ENCODE results near the gene CHI3L2. TPM values are rescaled to one million over a fixed set of nuclear protein-coding genes. Genes with fewer than 3 reads are reported as not detected.

The CHI3L2 gene
- polyA plus RNA-seq, 2 donors: 0.28 to 0.49 TPM

DNA sequence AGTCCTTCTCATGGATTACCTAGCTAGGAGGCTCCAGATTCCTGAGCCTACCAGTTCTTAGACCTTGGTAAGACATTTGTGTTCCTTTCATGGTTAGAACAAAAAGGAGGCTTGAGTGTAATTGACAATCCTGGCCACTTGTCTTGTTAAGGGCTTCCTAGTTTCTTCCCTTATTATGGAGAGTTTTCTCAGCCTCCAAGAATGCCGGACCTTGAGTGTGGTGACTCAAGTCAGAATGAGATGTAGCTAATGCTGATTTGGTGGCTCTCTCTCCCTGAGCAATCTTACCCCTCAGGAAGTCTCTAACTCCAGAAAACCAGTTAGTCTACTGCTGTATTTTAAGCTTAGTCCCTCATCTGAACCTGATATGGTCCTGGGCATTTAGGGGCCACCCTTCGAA lies 14.3 kb downstream of the CHI3L2 start:
- Histone ChIP-seq H3K9me3 (ENCODE audit: control insufficient read depth in 2 of 2, insufficient read depth in 1 of 2, low read depth in 1 of 2, low read length in 1 of 2) (no peaks in the 10 kb centered on the region), H3K4me3 (ENCODE audit: low read depth in 1 of 2, low read length in 2 of 2) (no peak overlapping the region), H3K27me3 (ENCODE audit: control insufficient read depth in 1 of 2, insufficient read depth in 2 of 2, low read length in 2 of 2) (no peaks in the 10 kb centered on the region), H3K36me3 (ENCODE audit: control insufficient read depth in 2 of 2, insufficient read depth in 2 of 2, low read length in 1 of 2) (no peaks in the 10 kb centered on the region), H3K4me1 (ENCODE audit: control insufficient read depth in 2 of 2, insufficient read depth in 2 of 2, low read length in 1 of 2) (no peaks in the 10 kb centered on the region), H3K27ac (ENCODE audit: low read depth in 2 of 2, low read length in 1 of 2) (no peak overlapping the region)
- WGBS, 2 donors: 92% methylated on average over 2 of the region's 2 CpGs

DNA sequence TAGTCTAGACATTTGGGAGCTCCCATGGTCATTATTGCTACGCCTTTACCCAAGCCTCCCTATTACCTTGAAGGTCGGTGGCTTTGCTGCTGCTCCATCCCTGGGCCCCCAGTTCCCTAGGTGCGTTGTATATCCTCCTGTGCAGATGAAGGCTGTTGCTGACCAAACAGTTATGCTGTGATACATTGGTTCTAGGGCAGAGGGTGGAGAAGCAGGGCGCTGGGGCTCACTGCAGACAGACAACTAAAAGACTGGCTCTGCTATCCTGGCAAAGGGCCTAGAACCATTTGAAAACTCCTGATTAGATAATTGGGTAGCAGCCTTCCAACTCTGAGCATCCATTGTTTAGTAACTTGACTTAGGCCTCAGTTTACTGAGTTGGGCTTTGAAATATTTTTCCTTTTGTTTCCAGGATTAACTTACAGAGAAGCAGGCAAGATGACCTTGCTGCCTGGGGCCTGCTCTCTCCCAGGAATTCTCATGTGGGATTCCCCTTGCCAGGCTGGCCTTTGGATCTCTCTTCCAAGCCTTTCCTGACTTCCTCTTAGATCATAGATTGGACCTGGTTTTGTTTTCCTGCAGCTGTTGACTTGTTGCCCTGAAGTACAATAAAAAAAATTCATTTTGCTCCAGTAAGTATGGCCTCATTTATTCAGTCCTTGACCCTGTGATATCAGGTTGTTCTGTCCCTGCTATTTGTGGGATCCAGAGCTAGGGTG lies 15.5 kb downstream of the CHI3L2 start:
- Histone ChIP-seq H3K27me3 (ENCODE audit: control insufficient read depth in 1 of 2, insufficient read depth in 2 of 2, low read length in 2 of 2) (no peaks in the 10 kb centered on the region), H3K36me3 (ENCODE audit: control insufficient read depth in 2 of 2, insufficient read depth in 2 of 2, low read length in 1 of 2) (no peaks in the 10 kb centered on the region), H3K9me3 (ENCODE audit: control insufficient read depth in 2 of 2, insufficient read depth in 1 of 2, low read depth in 1 of 2, low read length in 1 of 2) (no peaks in the 10 kb centered on the region), H3K4me3 (ENCODE audit: low read depth in 1 of 2, low read length in 2 of 2) (no peak overlapping the region), H3K4me1 (ENCODE audit: control insufficient read depth in 2 of 2, insufficient read depth in 2 of 2, low read length in 1 of 2) (no peaks in the 10 kb centered on the region), H3K27ac (ENCODE audit: low read depth in 2 of 2, low read length in 1 of 2) (no peak overlapping the region)
- WGBS, 2 donors: 48 to 66% methylated on average over 4 of the region's 4 CpGs

DNA sequence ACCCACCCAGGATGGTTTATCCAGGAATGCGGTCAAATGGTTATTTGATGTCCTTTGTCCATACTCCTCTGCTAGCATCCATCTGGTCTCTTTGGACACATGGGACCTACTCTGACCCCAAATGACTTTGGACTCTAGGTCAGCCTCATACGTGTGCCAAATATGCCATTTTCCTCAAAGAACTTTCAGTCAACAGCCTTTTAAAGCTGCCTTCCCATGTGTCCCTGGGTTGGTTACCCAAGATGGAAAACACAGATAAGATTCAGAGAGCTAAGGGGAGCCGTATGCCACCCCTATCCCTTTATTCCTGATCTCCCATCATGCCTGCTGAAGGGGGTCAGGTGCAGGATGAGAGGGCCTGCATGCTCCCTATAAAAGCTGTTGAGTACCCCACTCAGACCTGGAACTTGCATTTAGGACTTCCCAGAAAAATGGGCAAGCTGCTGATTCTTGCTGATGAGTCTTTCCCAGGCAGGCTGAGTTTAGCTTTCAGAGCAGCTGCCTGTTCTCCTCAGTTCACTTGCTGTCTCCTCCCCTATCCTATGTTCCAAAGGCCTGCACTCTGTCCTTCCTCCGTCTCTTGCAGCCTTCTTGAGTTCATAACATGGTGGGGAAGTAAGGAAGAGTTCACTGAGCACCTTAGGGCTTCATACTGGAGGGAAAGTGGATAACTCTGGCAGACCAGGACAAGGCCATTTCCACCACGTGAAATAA lies 19.8 kb downstream of the CHI3L2 start:
- Histone ChIP-seq H3K4me1 (ENCODE audit: control insufficient read depth in 2 of 2, insufficient read depth in 2 of 2, low read length in 1 of 2) (no peaks in the 10 kb centered on the region), H3K4me3 (ENCODE audit: low read depth in 1 of 2, low read length in 2 of 2) (no peak overlapping the region), H3K9me3 (ENCODE audit: control insufficient read depth in 2 of 2, insufficient read depth in 1 of 2, low read depth in 1 of 2, low read length in 1 of 2) (no peaks in the 10 kb centered on the region), H3K27ac (ENCODE audit: low read depth in 2 of 2, low read length in 1 of 2) (no peak overlapping the region), H3K36me3 (ENCODE audit: control insufficient read depth in 2 of 2, insufficient read depth in 2 of 2, low read length in 1 of 2) (no peaks in the 10 kb centered on the region), H3K27me3 (ENCODE audit: control insufficient read depth in 1 of 2, insufficient read depth in 2 of 2, low read length in 2 of 2) (no peaks in the 10 kb centered on the region)
- WGBS, 2 donors: 75 to 86% methylated on average over 5 of the region's 5 CpGs

DNA sequence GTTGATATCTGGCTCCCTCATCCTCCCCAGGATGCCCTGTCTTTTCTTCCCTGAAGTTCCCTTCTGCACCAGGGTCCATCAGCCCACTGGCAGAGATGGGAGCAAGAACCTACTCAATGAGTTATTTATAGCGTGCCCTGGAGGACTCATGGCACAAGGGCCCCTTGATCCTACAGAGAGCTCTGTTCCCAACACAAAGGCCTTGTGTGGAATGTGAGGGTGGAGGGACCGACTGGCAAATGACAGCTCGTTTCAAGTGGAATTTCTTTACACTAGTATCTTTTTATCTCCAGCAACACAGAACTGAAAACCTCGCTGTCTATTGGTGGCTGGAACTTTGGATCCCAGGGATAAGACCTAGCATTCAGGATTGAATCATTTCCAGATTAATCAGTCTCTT lies 22.4 kb downstream of the CHI3L2 start:
- Histone ChIP-seq H3K27ac (ENCODE audit: low read depth in 2 of 2, low read length in 1 of 2) (no peak overlapping the region), H3K4me3 (ENCODE audit: low read depth in 1 of 2, low read length in 2 of 2) (no peak overlapping the region), H3K27me3 (ENCODE audit: control insufficient read depth in 1 of 2, insufficient read depth in 2 of 2, low read length in 2 of 2) (no peaks in the 10 kb centered on the region), H3K36me3 (ENCODE audit: control insufficient read depth in 2 of 2, insufficient read depth in 2 of 2, low read length in 1 of 2) (no peaks in the 10 kb centered on the region), H3K9me3 (ENCODE audit: control insufficient read depth in 2 of 2, insufficient read depth in 1 of 2, low read depth in 1 of 2, low read length in 1 of 2) (no peaks in the 10 kb centered on the region), H3K4me1 (ENCODE audit: control insufficient read depth in 2 of 2, insufficient read depth in 2 of 2, low read length in 1 of 2) (no peaks in the 10 kb centered on the region)
- 63 to 68% methylated on average over 4 of the region's 4 CpGs for WGBS, 2 donors

DNA sequence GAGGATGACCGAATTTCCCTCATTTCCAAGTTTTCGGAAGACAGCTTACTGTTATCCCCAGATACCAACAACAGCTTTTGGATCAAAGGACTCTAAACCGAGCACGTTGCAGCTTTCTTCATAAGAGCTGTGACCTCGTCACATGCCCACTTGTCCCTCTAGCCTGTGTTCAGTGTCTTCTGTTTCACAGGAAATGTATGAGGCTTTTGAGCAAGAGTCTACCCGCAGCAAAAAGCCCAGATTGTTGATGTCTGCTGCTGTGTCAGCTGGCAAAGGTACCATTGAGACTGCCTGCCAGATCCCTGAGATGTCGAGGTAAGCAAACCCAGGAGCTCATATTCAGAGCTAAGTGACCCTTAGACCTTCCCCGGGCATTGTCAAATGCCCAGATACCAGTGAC lies 24.1 kb downstream of the CHI3L2 start:
- Histone ChIP-seq H3K27me3 (ENCODE audit: control insufficient read depth in 1 of 2, insufficient read depth in 2 of 2, low read length in 2 of 2) (no peaks in the 10 kb centered on the region), H3K4me3 (ENCODE audit: low read depth in 1 of 2, low read length in 2 of 2) (no peak overlapping the region), H3K9me3 (ENCODE audit: control insufficient read depth in 2 of 2, insufficient read depth in 1 of 2, low read depth in 1 of 2, low read length in 1 of 2) (no peaks in the 10 kb centered on the region), H3K36me3 (ENCODE audit: control insufficient read depth in 2 of 2, insufficient read depth in 2 of 2, low read length in 1 of 2) (no peaks in the 10 kb centered on the region), H3K4me1 (ENCODE audit: control insufficient read depth in 2 of 2, insufficient read depth in 2 of 2, low read length in 1 of 2) (no peaks in the 10 kb centered on the region), H3K27ac (ENCODE audit: low read depth in 2 of 2, low read length in 1 of 2) (no peak overlapping the region)
- 77 to 80% methylated on average over 8 of the region's 8 CpGs for WGBS, 2 donors

DNA sequence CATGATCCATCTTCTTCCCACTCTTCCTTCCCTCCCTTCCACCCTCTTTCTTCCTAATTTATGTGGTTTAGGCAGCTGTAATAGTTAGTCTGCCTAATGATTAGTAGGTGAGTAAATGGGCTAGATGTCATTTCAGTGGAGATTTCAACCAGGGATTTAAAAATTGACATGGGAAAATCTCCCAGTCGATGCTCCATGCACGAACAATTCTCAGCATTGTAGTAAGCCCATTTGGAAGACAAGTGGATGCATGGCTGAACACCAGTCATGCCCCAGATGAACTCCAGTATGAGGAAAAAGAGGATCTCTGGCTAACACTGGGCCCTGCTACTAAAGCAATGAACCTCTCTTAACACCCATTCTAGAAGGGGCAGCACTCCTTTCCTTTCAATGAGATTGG lies 25.3 kb downstream of the CHI3L2 start:
- Histone ChIP-seq H3K9me3 (ENCODE audit: control insufficient read depth in 2 of 2, insufficient read depth in 1 of 2, low read depth in 1 of 2, low read length in 1 of 2) (peaks cover 0 to under 1% of the 10 kb centered on the region in 2 donors), H3K4me1 (ENCODE audit: control insufficient read depth in 2 of 2, insufficient read depth in 2 of 2, low read length in 1 of 2) (no peaks in the 10 kb centered on the region), H3K4me3 (ENCODE audit: low read depth in 1 of 2, low read length in 2 of 2) (no peak overlapping the region), H3K36me3 (ENCODE audit: control insufficient read depth in 2 of 2, insufficient read depth in 2 of 2, low read length in 1 of 2) (no peaks in the 10 kb centered on the region), H3K27me3 (ENCODE audit: control insufficient read depth in 1 of 2, insufficient read depth in 2 of 2, low read length in 2 of 2) (no peaks in the 10 kb centered on the region), H3K27ac (ENCODE audit: low read depth in 2 of 2, low read length in 1 of 2) (no peak overlapping the region)
- WGBS, 2 donors: 87 to 91% methylated on average over 2 of the region's 2 CpGs

DNA sequence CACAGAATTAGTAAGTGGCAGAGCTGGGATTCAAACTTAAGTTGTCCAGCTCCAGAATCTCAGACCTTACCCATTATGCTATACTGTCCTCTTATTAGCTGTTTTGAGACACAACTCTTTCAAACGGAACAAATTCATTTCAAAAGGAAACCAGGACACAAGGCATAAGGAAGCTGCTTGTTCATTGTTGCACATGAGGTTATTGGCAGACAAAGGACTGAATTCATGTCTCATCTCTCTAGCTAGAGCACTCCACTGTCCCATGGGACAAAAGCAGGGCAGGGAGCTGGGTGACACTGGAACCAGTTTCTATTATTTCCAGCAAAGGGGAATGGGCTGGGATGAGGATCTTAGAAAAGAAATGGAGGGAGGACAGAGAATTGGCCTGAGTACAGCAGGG lies 26.4 kb downstream of the CHI3L2 start:
- Histone ChIP-seq H3K4me1 (ENCODE audit: control insufficient read depth in 2 of 2, insufficient read depth in 2 of 2, low read length in 1 of 2) (no peaks in the 10 kb centered on the region), H3K9me3 (ENCODE audit: control insufficient read depth in 2 of 2, insufficient read depth in 1 of 2, low read depth in 1 of 2, low read length in 1 of 2) (peaks cover 0 to 2% of the 10 kb centered on the region in 2 donors), H3K27me3 (ENCODE audit: control insufficient read depth in 1 of 2, insufficient read depth in 2 of 2, low read length in 2 of 2) (no peaks in the 10 kb centered on the region), H3K4me3 (ENCODE audit: low read depth in 1 of 2, low read length in 2 of 2) (no peak overlapping the region), H3K36me3 (ENCODE audit: control insufficient read depth in 2 of 2, insufficient read depth in 2 of 2, low read length in 1 of 2) (no peaks in the 10 kb centered on the region), H3K27ac (ENCODE audit: low read depth in 2 of 2, low read length in 1 of 2) (no peak overlapping the region)
- 65 to 72% methylated on average over 1 of the region's 1 CpG for WGBS, 2 donors

DNA sequence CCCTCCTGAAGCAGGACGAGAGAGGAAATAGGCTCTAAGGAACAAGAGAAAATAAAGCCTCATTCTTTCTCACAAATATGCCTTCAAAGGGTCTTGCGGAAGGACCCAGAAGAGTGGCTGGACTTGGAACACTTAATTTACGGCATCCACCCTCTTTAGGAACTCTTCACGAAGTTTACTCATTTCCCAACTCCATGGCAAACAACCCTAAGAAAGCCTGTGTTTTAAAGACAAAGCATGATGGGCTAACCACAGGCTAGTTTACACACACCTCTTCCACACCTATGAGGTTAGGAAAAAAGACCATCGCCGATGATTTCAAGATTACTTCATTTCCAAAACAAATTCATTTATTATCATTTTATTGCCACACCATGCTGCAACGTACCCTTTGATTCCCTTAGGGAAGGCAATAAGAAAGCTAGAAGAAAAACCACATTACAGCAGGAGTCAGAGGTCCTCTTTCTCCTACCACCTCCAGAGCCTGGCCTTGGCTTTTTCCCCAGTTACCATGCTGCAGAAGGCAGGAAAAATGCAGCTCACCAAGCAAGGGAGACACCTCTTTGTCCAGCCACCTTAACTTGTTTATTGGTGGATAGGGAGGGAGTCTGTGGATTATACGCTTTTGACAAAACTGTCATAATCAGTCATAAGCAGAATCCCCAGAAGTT lies 29.6 kb downstream of the CHI3L2 start:
- 76 to 78% methylated on average over 8 of the region's 8 CpGs for WGBS, 2 donors
- Histone ChIP-seq H3K4me1 (ENCODE audit: control insufficient read depth in 2 of 2, insufficient read depth in 2 of 2, low read length in 1 of 2) (no peaks in the 10 kb centered on the region), H3K4me3 (ENCODE audit: low read depth in 1 of 2, low read length in 2 of 2) (no peak overlapping the region), H3K9me3 (ENCODE audit: control insufficient read depth in 2 of 2, insufficient read depth in 1 of 2, low read depth in 1 of 2, low read length in 1 of 2) (peaks cover 0 to 2% of the 10 kb centered on the region in 2 donors), H3K27me3 (ENCODE audit: control insufficient read depth in 1 of 2, insufficient read depth in 2 of 2, low read length in 2 of 2) (no peaks in the 10 kb centered on the region), H3K36me3 (ENCODE audit: control insufficient read depth in 2 of 2, insufficient read depth in 2 of 2, low read length in 1 of 2) (no peaks in the 10 kb centered on the region), H3K27ac (ENCODE audit: low read depth in 2 of 2, low read length in 1 of 2) (no peak overlapping the region)

DNA sequence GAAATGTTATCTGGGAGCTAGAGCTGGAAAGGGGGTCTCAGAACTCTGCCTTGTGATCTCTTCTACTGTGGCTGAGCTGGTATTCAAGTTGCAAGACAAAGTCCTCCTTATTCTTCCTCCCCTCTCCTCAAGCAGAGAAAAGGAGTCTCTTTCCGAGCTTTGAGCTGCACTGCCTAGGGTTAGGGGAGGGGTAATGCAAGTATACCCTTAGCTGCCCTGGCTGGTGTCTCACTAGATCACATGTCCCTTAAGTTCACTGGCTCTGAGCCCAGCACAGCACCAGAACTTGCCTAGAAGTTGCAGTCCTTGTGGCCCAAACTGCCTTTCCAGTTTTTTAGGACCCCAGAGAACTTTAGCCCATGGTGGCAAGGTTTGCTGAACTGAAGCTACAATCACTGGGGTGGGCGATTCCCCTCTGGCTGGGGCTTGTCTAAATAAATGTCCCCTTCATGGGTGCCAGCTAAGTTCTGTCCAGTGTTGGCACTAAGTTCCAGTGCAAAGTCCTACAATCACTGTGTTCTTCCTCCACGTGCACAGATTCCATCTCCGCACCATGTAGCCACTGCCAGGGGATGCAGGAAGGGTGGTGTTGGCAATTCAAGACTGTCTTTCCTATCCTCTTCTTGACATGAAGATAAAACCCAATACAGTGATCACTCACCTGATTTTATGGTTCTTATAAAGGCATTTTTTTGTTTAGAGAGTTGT lies 40.4 kb downstream of the CHI3L2 start:
- peaks cover 0 to 6% of the 10 kb centered on the region in 2 donors for H3K27me3 ChIP-seq (ENCODE audit: control insufficient read depth in 1 of 2, insufficient read depth in 2 of 2, low read length in 2 of 2)
- no peaks in the 10 kb centered on the region for H3K36me3 ChIP-seq (ENCODE audit: control insufficient read depth in 2 of 2, insufficient read depth in 2 of 2, low read length in 1 of 2)
- 78 to 79% methylated on average over 4 of the region's 4 CpGs for WGBS, 2 donors
- H3K27ac ChIP-seq (ENCODE audit: low read depth in 2 of 2, low read length in 1 of 2): no peak overlapping the region
- H3K4me1 ChIP-seq (ENCODE audit: control insufficient read depth in 2 of 2, insufficient read depth in 2 of 2, low read length in 1 of 2): no peaks in the 10 kb centered on the region
- H3K4me3 ChIP-seq (ENCODE audit: low read depth in 1 of 2, low read length in 2 of 2): no peak overlapping the region
- no peaks in the 10 kb centered on the region for H3K9me3 ChIP-seq (ENCODE audit: control insufficient read depth in 2 of 2, insufficient read depth in 1 of 2, low read depth in 1 of 2, low read length in 1 of 2)
